Measurements from ENCODE around the gene ULK4.

ULK4 gene

DNA sequence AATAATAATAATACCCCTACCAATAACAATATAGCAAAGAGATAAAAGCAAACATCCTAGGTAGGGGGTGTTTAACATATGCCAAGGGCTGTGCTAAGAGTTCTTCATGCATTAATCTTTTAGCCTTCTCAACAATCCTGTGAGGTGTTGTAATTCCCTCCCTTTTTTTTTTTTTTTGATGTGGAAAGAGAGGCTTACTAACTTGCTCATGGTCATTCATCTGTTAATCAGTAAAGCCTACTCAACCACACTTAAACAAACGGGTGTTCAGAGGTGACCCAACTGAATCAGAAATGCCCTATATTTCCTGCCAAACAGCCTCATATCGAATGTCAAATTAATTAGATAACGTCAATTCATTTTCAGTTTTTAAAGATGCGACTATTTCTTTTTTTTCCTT lies 530.5 kb downstream of the ULK4 start:
- DNase-seq (ENCODE audit: low spot score): no peak
- in situ Hi-C loops (cut with MboI; ENCODE audit: low sequenced_read_pairs, unreplicated experiment): no loop called here
- TF ChIP-seq, protein P1, sequence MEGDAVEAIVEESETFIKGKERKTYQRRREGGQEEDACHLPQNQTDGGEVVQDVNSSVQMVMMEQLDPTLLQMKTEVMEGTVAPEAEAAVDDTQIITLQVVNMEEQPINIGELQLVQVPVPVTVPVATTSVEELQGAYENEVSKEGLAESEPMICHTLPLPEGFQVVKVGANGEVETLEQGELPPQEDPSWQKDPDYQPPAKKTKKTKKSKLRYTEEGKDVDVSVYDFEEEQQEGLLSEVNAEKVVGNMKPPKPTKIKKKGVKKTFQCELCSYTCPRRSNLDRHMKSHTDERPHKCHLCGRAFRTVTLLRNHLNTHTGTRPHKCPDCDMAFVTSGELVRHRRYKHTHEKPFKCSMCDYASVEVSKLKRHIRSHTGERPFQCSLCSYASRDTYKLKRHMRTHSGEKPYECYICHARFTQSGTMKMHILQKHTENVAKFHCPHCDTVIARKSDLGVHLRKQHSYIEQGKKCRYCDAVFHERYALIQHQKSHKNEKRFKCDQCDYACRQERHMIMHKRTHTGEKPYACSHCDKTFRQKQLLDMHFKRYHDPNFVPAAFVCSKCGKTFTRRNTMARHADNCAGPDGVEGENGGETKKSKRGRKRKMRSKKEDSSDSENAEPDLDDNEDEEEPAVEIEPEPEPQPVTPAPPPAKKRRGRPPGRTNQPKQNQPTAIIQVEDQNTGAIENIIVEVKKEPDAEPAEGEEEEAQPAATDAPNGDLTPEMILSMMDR (IDR thresholded peaks at IDR 0.05; ENCODE audit: borderline replicate concordance, control extremely low read depth, extremely low read depth, insufficient read depth, missing control alignments): no peak

DNA sequence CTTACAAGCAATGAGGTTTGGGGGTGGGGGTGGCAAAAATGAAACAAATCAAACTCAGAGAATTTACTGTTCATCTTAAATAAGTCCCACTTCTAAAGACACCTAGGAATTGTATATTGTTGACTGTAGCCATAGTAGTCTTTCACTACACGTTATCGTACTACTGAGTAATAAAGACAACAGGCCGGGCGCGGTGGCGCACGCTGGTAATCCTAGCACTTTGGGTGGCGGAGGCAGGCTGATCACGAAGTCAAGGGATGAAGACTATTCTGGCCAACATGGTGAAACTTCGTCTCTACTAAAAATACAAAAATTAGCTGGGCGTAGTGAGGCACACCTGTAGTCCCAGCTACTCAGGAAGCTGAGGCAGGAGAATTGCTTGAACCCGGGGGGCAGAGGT lies 531.0 kb downstream of the ULK4 start:
- TF ChIP-seq, protein P1 (IDR thresholded peaks at IDR 0.05; ENCODE audit: borderline replicate concordance, control extremely low read depth, extremely low read depth, insufficient read depth, missing control alignments): no peak
- DNase-seq (ENCODE audit: low spot score): no peak
- in situ Hi-C loops (cut with MboI; ENCODE audit: low sequenced_read_pairs, unreplicated experiment): no loop called here

DNA sequence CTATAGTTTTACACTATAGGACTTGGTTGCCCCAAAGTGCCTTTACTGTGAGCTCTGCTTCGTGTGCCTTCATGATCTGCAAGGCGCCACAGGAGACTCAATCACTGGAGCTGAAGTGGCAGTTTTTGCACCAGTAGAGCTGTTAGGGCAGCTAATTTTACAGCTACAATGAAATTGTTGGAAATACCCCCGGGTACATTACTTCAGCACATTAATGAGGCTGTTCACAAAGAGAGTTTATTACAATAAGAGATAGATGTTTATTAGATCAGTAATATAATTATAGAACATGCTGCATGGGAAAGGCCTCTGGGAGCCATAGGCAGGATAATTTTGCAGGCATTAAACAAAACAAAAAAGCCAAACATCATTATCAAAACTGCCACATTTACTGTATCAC lies 531.5 kb downstream of the ULK4 start:
- in situ Hi-C loops (cut with MboI; ENCODE audit: low sequenced_read_pairs, unreplicated experiment): no loop called here
- DNase-seq (ENCODE audit: low spot score): no peak
- TF ChIP-seq, protein P1 (IDR thresholded peaks at IDR 0.05; ENCODE audit: borderline replicate concordance, control extremely low read depth, extremely low read depth, insufficient read depth, missing control alignments): no peak

DNA sequence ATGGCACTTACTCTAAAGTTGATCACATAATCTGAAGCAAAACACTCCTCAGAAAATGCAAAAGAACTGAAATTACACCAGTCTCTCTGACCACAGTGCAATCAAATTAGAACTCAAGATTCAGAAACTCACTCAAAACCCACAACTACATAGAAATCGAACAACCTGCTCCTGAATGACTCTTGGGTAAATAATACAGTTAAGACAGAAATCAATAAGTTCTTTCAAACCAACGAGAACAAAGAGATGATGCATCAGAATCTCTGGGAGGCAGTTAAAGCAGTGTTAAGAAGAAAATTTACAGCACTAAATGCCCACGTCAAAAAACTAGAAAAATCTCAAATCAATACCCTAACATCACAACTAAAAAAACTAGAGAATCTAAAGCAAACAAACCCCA lies 535.4 kb downstream of the ULK4 start:
- TF ChIP-seq, protein P1 (IDR thresholded peaks at IDR 0.05; ENCODE audit: borderline replicate concordance, control extremely low read depth, extremely low read depth, insufficient read depth, missing control alignments): no peak
- no peak for DNase-seq (ENCODE audit: low spot score)
- in situ Hi-C loops (cut with MboI; ENCODE audit: low sequenced_read_pairs, unreplicated experiment): no loop called here

DNA sequence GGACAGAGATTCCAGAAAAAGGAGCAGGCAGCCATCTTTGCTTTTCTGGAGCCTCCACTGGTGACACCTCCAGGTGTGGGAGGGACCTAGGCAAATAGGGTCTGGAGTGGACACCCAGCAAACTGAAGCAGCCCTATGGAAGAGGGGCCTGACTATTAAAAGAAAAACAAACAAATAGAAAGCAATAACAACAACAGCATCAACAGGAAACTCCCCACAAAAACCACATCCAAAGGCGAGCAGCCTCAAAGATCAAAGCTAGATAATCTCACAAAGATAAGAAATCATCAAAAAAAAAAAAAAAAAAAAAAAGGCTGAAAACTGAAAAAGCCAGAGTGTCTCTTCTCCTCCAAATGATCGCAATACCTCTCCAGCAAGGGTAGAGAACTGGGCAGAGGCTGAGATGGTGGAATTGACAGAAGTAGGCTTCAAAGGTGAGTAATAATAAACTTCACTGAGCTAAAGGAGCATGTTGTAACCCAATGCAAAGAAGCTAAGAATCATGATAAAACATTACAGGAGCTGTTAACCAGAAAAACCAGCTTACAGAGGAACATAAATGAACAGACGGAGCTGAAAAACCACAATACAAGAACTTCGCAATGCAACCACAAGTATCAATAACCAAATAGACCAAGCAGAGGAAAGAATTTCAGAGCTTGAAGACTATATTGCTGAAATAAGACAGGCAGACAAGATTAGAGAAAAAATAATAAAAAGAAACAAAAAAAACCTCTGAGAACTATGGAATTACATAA lies 537.2 kb downstream of the ULK4 start:
- TF ChIP-seq, protein P1 (IDR thresholded peaks at IDR 0.05; ENCODE audit: borderline replicate concordance, control extremely low read depth, extremely low read depth, insufficient read depth, missing control alignments): no peak
- in situ Hi-C loops (cut with MboI; ENCODE audit: low sequenced_read_pairs, unreplicated experiment): no loop called here
- DNase-seq (ENCODE audit: low spot score): no peak

DNA sequence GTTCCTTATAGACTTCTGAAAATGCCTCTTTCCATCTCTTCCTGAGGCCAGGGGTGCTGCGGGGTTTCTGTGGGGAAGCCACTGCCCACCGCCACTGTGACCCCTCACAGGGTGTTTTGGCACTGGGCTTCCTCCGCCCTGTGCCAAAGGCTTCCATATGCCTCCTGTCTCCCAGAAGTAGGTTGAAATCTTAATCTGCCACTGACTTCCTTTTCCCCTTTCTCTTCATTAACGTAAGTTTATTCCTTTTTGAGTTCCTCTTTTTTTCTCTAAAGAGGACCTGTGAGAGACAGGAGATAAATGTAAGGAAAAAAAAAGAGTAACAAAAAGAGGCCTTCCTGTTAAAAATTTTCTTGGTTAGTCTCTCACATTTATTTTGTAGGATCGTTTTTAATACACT lies 542.1 kb downstream of the ULK4 start:
- in situ Hi-C loops (cut with MboI; ENCODE audit: low sequenced_read_pairs, unreplicated experiment): no loop called here
- DNase-seq (ENCODE audit: low spot score): no peak
- TF ChIP-seq, protein P1 (IDR thresholded peaks at IDR 0.05; ENCODE audit: borderline replicate concordance, control extremely low read depth, extremely low read depth, insufficient read depth, missing control alignments): no peak

All from GM13976 (cell line).